HepG2 (cell line): Measurements from ENCODE around the gene TRIM28. TPM values are rescaled to one million over a fixed set of nuclear protein-coding genes. Genes with fewer than 3 reads are reported as not detected.

Source experiments
- DPF2 ChIP-seq: sonication (generic); formaldehyde crosslinking; IDR thresholded peaks from 2 replicates; pipeline ENCODE4 v1.4.0; 2020; ENCODE audit warnings: mild to moderate bottlenecking, low read depth, missing genetic modification reagents, borderline replicate concordance
- GABPA ChIP-seq, 2 experiments: IDR thresholded peaks; 2 replicates each; pipeline ENCODE4 v1.6.1; 2011 to 2016; ENCODE audit warnings: low read depth in 2 of 2, low read length in 1 of 2, missing biosample characterization in 1 of 2, missing genetic modification characterization in 1 of 2
- GFI1 ChIP-seq: sonication (generic); formaldehyde crosslinking; IDR thresholded peaks from 2 replicates; pipeline ENCODE4 v1.5.0; 2020; ENCODE audit warnings: missing genetic modification reagents, mild to moderate bottlenecking, borderline replicate concordance
- IKZF1 ChIP-seq: fragments of 450-650 bp; IDR thresholded peaks from 2 replicates; pipeline ENCODE4 v1.7.1; 2016
- KLF6 ChIP-seq: IDR thresholded peaks from 2 replicates; pipeline ENCODE4 v1.8.0; 2016; ENCODE audit warnings: missing biosample characterization, missing genetic modification reagents
- MTERF4 ChIP-seq: sonication (generic); formaldehyde crosslinking; IDR thresholded peaks from 2 replicates; pipeline ENCODE4 v1.8.0; 2023; ENCODE audit warnings: mild to moderate bottlenecking, missing genetic modification reagents
- NCOA1 ChIP-seq: sonication (generic); formaldehyde crosslinking; IDR thresholded peaks from 2 replicates; pipeline ENCODE4 v1.9.0; 2021; ENCODE audit warnings: missing genetic modification reagents
- PAX8 ChIP-seq: sonication (generic); formaldehyde crosslinking; IDR thresholded peaks from 2 replicates; pipeline ENCODE4 v1.8.0; 2022; ENCODE audit warnings: mild to moderate bottlenecking, missing genetic modification reagents, borderline replicate concordance
- PRDM15 ChIP-seq: sonication (generic); formaldehyde crosslinking; IDR thresholded peaks from 2 replicates; pipeline ENCODE4 v1.4.0; 2020; ENCODE audit warnings: missing genetic modification reagents
- RBFOX2 ChIP-seq: fragments of 200-400 bp; formaldehyde crosslinking; IDR thresholded peaks from 2 replicates; pipeline ENCODE4 v1.6.1; 2017; ENCODE audit warnings: low read depth, mild to moderate bottlenecking, low read length
- TCF12 ChIP-seq, 2 experiments: fragments of 450-650 bp in 1 of 2; sonication (generic) in 1 of 2; formaldehyde crosslinking in 1 of 2; IDR thresholded peaks; 2 replicates each; pipeline versions ENCODE4 v1.6.1 to v1.8.0; 2017 to 2022; ENCODE audit warnings: antibody characterized with exemption in 1 of 2, mild to moderate bottlenecking in 1 of 2, missing genetic modification reagents in 1 of 2, moderate library complexity in 1 of 2
- ZMYM2 ChIP-seq: sonication (generic); formaldehyde crosslinking; IDR thresholded peaks from 2 replicates; pipeline ENCODE4 v1.8.0; 2022; ENCODE audit warnings: mild to moderate bottlenecking, missing genetic modification reagents
- ZNF451 ChIP-seq: sonication (generic); formaldehyde crosslinking; IDR thresholded peaks from 2 replicates; pipeline ENCODE4 v1.5.0; 2020; ENCODE audit warnings: mild to moderate bottlenecking, missing genetic modification reagents
- ZNF503 ChIP-seq: sonication (generic); formaldehyde crosslinking; IDR thresholded peaks from 2 replicates; pipeline ENCODE4 v1.4.0; 2020; ENCODE audit warnings: missing genetic modification reagents
- ZNF800 ChIP-seq: sonication (generic); formaldehyde crosslinking; IDR thresholded peaks from 2 replicates; pipeline ENCODE4 v1.4.0; 2020; ENCODE audit warnings: missing genetic modification reagents
- polyA plus RNA-seq, 8 experiments: library from polyadenylated mRNA; depleted of rRNA in 3 of 8; stranded (reverse) in 7 of 8; unstranded in 1 of 8; fragments of >200 nt; fragmentation: Illumina TruSeq in 4 of 8; extraction: Trizol in 4 of 8; gene quantifications; 2 replicates each; pipeline versions ENCODE4 v1.2.1 to v1.2.3, GENCODE V29; 2011 to 2016; ENCODE audit warnings: low read depth in 4 of 8, missing spikeins in 1 of 8, mixed read lengths in 1 of 8; ENCODE audit not compliant: insufficient read depth in 1 of 8
- total RNA-seq, 5 experiments: library from RNA; depleted of rRNA; stranded (reverse); fragments of >200 nt; fragmentation: Illumina TruSeq; extraction: Trizol; gene quantifications; 2 replicates each; pipeline ENCODE4 v1.2.3, GENCODE V29; 2016; ENCODE audit warnings: low read depth in 1 of 5
- TF ChIP-seq, protein P1 (sequence below): sonication (generic); formaldehyde crosslinking; IDR thresholded peaks from 2 replicates; pipeline ENCODE4 v1.8.1; 2023; ENCODE audit warnings: mild to moderate bottlenecking, missing genetic modification reagents

The TRIM28 gene
- total and polyA plus RNA-seq, 2 of the 13 experiments (the other 11 are each of a cell fraction or from before 2014, with no cell fraction given) = 361 to 439 TPM

- peak; percentile 17; the same call in 1 of the 2 replicates for TF ChIP-seq MTERF4 (CRISPR knock-in tag)
- TF ChIP-seq KLF6 (CRISPR knock-in tag) = no peak
- peak; percentile 63 for TF ChIP-seq RBFOX2
- TF ChIP-seq IKZF1 = no peak
- no peak for TF ChIP-seq NCOA1 (CRISPR knock-in tag)
- TF ChIP-seq ZNF503 (CRISPR knock-in tag) = no peak
- TF ChIP-seq, protein P1, sequence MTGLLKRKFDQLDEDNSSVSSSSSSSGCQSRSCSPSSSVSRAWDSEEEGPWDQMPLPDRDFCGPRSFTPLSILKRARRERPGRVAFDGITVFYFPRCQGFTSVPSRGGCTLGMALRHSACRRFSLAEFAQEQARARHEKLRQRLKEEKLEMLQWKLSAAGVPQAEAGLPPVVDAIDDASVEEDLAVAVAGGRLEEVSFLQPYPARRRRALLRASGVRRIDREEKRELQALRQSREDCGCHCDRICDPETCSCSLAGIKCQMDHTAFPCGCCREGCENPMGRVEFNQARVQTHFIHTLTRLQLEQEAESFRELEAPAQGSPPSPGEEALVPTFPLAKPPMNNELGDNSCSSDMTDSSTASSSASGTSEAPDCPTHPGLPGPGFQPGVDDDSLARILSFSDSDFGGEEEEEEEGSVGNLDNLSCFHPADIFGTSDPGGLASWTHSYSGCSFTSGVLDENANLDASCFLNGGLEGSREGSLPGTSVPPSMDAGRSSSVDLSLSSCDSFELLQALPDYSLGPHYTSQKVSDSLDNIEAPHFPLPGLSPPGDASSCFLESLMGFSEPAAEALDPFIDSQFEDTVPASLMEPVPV = peak; percentile 43; the same call in 1 of the 2 replicates
- no peak for TF ChIP-seq DPF2
- TF ChIP-seq GFI1 = no peak
- TF ChIP-seq PRDM15 (CRISPR knock-in tag) = no peak
- no peak for TF ChIP-seq ZMYM2
- TF ChIP-seq ZNF451 = no peak
- no peak for TF ChIP-seq PAX8 (CRISPR knock-in tag)
- peak; percentile 52 for TF ChIP-seq GABPA (IDR thresholded peaks at IDR 0.05; ENCODE audit: low read depth, low read length)
- peak; percentile 78 for TF ChIP-seq GABPA (CRISPR knock-in tag; IDR thresholded peaks at IDR 0.05; ENCODE audit: low read depth)
- no peak for TF ChIP-seq ZNF800
- TF ChIP-seq TCF12 (IDR thresholded peaks at IDR 0.05) = no peak
- no peak for TF ChIP-seq TCF12 (CRISPR knock-in tag; IDR thresholded peaks at IDR 0.05)
Observed at GRCh38 chr19:58538257-58539168, 5.4 kb upstream of the TRIM28 start (continued).
